ENCODE results near the gene WDR83.
"Not testable (repeated sequence)": the region's sequence is repeated elsewhere in the genome, so short reads cannot be mapped to it uniquely, and the experiment has no call there.

The WDR83 gene

DNA sequence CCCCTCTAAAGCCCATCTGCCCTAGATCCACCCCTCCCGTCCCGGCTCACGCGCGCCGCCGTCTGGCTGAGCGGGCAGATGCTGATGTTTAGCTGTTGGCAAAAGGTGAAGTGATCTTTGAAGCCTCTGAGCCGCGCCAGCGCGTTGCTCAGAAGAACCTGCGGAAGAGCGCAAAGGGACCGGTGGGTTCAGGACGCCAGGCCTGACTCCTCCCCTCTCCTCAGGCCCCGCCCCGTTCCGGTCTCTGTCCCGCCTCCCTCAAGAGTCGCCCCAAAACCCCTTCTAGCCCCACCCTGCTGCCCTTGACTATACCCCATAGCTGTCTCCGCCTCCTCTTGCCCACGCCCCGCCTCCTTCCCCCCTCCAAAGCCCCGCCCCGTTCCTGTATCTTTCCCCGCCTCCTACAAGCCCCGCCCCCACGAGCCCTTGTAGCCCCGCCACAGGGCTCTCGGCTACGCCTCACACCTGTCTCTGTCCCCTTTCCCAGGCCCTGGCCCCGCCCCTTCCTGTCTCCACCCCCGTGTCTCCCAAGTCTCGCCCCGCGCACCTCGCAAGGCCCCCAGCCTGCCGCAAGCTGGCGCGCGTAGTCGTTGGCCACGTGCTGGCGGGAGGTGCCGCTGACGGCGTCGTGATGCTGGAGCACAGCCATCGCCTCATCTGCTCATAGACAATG, 9.6 kb upstream of the WDR83 start:
- DNase-seq (ENCODE audit: low spot score), result no peak

DNA sequence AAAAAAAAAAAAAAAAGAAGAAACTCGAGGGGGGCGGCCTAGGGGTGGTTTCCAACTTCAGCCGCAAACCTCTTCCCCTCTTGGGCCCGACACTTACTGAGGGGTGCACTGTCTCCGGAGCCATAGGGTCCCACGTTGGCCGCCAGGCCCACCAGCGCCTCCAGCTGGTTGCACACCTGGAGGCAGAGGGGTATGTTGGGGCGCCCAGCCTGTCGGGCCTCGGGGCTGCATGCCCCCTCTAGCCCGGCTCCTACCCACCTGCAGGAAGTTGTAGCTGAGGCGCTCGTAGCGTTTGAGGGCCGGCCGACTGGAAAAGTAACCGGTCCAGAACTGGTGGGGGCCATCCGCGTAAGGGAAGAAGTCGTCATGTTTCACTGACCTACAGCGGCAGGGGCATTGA, 8.6 kb upstream of the WDR83 start:
- DNase-seq (ENCODE audit: low spot score), result no peak

DNA sequence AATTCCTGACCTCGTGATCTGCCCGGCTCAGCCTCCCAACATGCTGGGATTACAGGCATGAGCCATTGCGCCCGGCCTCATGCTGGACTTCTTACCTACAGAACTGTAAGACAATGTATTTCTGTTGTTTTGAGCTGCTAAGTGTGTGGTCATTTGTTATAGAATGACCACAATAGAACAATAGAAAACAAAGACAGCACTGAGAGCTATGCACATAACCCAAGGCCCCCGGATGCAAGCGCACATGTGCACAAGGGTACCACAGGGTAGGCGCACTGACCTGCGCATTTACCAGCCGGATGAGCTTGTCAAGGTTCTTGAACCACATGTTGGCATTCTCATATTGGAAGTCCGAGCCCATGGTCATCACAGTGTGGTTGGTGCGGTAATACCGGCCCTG, 5.6 kb upstream of the WDR83 start:
- no peak for DNase-seq (ENCODE audit: low spot score)

DNA sequence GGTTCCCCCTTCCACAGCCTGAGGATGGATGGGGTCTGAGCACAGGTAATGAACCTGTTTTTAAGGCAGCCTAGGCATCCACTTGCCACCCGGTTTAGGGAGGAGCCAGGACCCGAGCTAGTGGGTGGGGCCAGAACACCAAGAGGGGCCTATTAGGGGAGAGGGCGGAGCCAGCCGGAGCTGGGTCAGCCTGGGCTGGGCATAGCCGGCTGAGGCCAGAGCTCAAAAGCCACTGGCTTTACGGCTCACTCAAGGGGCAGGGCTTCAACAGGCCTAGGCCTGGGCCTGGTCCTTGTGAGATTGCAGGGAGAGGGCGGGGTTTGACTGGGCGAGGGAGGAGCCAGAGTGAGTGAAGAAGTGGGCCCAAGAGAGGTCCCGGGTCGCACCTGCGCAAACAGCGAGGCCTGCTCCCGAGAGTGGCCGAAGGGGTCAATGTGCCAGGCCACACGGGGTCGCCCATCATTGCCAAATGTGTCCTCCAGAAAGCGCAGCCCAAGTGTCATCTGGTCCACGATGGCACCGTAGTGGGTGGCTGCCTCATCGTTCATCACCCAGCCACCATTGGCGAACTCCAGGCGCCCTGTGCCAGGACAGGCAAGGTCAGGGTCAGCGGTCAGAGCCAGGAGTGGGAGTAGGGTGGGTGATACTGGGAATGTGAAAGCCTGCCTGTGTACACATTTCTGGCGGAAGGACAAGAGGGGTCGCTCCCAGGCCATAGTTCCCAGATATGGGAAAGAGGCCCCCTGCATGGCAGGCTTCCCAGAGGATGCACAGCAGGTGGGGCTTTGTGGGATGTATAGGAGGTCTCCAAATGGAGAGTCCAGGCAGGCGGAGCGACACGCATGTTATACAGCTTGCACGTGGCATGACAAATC, 2.0 kb upstream of the WDR83 start:
- no peak for DNase-seq (ENCODE audit: low spot score)

DNA sequence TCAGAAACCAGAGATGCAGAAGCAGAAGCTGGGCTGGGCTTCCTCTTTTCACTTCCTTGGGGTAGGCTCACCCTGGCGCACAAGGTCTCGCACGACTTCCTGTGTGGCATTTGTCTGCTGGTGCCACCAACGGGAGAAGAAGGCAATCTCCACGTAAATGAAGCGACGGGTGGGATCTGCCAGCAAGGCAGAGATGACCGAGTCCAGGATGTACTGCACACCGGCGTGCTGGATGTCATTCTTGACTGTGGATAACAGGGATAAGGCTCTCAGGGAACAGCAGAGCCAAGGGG, 1.4 kb upstream of the WDR83 start:
- DNase-seq (ENCODE audit: low spot score), result no peak

DNA sequence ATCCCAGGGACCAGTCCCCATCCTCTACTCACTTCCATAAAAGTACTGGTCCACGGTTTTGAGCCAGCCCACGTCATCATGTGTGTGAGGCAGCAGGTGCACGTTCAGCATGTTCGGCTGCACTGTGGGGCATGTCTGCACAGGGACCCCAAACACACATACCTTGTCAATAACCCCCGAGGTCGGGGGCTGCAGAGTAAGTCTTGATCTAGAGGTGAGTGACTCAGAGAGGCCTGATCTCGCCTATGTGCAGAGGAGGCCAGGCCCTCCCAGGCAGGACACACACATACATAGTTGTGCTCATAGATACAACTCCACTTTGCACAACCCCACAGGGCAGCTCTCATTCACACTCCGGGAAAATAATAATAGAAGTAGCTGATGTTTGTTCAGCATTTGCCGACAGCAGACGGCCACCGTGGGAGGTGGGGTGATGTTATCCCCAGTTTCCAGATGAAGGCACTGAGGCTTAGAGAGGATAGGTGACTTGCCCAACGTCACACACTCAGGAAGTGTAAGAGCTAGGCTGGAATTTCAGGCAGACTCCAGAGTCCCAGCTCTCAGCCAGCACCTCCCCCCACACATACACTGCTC, 839 bp upstream of the WDR83 start:
- no peak for DNase-seq (ENCODE audit: low spot score)

DNA sequence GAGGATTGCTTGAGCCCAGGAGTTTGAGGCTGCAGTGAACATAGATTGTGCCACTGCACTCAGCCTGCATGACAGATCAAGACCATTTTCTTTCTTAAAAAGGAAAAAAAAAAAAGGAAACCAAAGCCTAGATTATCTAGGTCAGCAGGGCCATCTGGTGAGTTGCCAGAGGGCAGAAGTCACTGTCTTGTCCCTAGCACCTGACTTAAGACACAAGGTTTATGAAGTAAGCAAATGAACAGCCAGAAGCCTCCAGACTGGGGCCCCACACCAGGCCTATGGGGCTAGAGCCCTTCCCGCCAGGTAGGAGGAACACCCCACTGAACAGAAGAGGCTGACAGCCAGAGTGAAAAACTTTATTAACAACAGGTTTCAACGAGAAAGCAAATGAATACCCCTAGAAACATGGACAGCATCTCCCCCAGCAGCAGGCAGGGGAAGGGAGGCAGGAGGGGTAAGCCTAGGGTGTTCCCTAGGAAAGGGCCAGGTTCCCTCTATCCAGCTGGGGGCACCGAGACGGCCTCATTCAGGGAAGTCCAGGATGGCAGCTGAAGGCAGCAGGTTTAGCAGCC, 1.2 kb downstream of the WDR83 start:
- no peak for DNase-seq (ENCODE audit: low spot score)

DNA sequence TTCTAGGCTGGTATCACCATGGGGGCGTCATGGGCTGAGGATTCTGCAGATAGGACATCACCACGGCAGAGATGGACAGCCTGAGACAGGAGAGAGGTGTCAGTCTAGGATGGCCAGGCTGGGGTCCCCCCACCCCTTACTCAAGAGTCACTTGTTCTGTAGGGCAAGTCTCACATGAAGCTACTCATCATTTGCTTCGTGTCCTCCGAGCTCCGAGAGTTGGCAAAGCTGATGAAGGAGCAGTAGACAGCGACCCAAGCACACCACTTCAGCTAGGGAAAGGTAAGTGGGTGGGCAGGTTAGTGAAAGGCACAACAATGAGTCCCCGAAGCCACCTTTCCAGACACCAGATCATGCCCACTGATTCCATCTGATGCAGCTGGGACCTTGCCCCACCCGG, 1.7 kb downstream of the WDR83 start:
- no peak for DNase-seq (ENCODE audit: low spot score)

DNA sequence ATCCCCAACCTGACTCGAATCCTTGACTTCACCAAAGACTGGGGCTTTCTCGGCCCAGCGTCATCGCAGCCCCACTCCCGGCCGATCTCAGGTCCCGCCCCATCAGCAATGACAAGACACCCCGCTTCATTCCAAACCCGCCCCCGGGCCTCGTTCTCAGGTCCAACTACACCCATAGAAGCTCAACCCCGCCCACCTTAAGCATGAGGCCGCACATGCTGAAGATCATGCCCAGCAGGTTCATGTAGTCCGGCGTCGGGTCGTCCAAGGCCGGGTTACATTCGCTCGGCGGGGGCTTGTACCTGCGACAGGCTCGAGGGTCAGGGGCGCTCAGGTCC, 2.3 kb downstream of the WDR83 start:
- no peak for DNase-seq (ENCODE audit: low spot score)

DNA sequence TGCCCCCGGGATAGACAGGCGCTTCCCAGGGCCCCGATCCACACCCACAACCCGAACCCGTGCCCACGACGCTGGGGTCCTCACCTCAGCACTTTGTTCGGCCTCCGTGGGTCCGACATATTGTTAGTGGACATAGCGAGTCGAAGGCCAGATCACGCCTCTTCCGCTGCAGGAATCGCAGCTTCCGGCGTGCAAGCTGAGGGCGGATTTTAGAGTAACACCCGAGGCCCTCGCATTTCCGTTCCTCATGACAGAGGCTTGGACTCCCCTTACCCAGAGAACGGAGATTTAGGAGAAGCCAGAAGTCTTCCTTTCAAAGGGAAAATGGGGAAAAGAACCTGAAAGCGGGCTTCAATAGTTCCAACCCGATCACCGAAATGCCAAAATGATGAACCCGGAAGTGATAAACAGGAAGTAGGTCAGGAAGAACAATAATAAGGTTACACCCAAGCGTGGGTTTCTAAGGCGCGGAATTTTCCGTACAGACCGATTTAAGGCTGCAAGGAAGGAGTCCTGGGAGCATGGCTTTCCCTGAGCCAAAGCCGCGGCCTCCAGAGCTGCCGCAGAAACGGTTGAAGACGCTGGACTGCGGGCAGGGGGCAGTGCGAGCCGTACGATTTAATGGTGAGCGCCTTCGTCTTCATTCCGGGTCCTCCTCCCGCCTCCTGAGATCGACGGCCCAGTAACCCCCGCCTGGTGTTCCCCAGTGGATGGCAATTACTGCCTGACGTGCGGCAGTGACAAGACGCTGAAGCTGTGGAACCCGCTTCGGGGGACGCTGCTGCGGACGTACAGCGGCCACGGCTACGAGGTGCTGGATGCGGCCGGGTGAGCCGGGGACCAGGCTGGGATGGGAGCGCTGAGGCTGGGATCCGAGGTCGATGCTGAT, 2.9 kb downstream of the WDR83 start:
- peak; percentile 89 for DNase-seq (ENCODE audit: low spot score)

DNA sequence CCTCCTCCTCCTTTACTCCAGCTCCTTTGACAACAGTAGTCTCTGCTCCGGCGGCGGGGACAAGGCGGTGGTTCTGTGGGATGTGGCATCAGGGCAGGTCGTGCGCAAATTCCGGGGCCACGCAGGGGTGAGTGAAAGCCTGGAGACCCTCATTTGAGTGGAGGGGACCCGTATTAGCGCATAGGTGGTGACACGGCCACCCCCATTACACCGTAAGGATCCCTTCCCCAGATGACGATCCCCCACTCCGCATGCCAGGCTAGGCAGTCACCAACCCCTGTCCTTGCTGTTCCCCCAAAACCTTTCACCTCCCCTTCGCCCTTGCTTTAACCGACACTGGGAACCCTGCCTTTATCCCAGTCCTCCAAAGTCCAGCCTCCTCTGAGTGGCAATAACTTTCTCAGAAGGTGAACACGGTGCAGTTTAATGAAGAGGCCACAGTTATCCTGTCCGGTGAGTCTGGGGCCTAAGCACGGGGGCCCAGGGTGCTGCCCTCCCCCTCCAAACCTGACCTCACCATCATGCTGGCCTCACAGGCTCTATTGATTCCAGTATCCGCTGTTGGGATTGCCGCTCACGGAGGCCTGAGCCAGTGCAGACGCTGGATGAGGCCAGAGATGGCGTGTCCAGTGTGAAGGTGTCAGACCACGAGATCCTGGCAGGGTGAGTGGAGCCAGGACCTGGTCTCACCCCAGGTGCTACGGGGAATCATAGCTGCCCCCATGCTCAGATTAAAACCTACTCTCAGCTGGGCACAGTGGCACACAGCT, 3.7 kb downstream of the WDR83 start:
- DNase-seq (ENCODE audit: low spot score), result no peak

DNA sequence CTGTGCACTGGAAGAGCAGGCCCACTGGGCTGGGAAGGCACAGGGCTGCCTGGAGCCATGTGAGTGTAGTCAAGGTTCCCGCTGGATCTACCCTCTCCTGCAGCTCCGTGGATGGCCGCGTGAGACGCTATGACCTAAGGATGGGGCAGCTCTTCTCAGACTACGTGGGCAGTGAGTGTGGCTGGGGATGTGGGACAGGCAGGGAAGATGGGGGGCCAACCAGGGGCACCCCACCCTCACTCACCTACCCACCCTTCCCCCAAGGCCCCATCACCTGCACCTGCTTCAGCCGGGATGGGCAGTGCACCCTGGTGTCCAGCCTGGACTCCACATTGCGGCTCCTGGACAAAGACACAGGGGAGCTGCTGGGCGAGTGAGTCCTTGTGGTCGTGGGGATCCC, 6.1 kb downstream of the WDR83 start:
- DNase-seq (ENCODE audit: low spot score), result no peak

DNA sequence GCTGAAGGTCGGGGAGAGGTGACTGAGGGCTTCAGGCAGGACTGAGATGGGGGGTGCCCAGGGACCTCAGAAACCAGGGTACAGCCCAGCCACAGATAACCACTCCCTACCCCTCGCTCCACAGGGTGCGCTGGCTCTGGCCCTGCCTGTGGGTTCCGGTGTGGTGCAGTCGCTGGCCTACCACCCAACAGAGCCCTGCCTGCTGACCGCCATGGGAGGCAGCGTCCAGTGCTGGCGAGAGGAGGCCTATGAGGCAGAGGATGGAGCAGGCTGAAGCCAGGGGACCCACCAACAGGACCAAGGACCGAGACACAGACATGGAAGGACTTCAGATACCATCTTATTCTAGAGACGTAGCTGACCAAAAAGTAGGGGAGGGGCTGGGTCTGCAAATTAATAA, 8.8 kb downstream of the WDR83 start:
- no peak for DNase-seq (ENCODE audit: low spot score)

DNA sequence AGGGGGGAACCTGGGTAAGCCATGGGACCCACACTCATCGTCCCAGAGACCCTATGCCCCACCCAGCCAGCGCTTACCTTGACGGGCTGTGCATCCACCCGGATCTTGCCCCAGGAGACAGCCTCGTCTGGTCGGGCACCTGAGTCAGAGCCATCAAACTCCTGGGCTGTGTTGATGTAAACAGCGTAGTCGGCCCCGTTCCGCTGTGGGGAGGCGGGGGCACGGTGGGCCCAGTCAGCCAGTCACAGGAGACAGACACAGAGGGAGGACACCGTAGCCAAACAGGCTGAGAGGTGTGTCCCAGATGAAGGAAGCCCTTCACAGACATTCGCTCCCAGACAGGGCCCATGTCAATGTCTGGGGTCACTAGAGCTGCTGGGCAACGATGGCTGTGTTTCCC, 9.3 kb downstream of the WDR83 start:
- no peak for DNase-seq (ENCODE audit: low spot score)

DNA sequence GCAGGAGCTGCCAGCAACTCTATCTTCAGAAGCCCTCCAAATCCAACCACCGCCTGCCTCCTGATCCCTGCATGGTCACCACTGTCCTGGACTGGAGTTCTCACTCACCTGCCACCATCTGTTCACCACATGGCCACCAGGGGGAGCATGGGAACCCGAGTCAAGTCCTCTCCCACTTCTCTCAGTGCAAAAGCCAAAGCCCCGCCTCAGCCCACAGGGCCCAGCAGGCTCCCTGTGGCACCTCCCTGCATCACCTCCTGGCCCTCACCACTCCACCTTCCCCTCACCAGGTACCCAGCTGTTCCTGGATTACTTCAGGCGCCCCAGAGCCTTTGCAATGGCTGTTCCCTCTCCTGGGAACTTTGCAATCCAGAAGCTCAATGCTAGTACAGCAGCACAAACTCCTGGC, 9.8 kb downstream of the WDR83 start:
- peak; percentile 83 for DNase-seq (ENCODE audit: low spot score)

DNA sequence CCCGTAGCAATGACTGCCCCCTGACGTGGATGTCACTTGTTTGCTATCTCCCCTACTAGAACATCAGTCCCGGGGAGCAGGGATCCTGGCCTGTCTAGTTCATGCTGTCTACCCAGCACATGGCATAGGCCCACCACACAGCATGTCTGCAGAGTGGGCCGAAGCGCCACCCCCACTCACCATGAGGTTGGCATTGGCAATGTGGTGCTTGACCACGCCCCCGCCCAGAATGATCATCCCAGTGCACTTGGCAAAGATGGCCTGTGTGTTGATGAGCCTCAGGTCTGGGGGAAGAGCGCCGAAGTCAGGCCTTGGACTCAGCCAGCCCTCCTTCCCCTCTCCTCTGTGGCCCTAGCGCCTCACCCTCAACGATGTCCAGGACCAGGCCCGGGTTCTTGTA, 10.3 kb downstream of the WDR83 start:
- DNase-seq (ENCODE audit: low spot score), result no peak

DNA sequence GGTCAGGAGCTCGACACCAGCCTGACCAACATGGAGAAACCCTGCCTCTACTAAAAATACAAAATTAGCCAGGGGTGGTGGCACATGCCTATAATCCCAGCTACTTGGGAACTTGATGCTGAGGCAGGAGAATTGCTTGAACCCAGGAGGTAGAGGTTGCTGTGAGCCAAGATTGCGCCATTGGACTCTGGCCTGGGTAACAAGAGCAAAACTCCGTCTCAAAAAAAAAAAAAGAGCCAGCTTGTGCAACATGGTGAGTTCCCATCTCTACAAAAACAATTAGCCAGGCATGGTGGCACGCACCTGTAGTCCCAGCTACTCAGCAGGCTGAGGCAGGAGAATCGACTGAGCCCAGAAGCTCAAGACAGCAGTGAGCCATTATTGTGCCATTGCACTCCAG, 11.4 kb downstream of the WDR83 start:
- not testable (repeated sequence) for DNase-seq (ENCODE audit: low spot score)

DNA sequence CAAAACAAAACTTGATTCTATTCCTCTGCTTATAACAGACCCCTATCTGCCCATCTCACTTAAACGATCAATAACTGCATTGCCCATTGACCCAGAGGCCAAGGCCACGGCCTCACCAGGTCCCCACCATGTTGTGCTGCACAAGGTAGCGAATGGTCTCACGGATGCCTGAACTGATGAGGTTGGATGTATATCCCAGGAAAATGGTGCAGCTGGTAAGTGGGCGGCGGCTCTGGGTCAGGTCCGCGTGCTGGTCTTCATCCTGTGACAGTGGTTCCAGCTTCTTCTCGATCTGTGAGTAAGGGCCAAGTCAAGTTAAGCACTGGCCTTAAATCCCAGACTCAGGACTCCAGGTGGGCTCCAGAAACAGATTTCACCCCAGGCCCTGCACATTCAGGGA, 13.4 kb downstream of the WDR83 start:
- no peak for DNase-seq (ENCODE audit: low spot score)

DNA sequence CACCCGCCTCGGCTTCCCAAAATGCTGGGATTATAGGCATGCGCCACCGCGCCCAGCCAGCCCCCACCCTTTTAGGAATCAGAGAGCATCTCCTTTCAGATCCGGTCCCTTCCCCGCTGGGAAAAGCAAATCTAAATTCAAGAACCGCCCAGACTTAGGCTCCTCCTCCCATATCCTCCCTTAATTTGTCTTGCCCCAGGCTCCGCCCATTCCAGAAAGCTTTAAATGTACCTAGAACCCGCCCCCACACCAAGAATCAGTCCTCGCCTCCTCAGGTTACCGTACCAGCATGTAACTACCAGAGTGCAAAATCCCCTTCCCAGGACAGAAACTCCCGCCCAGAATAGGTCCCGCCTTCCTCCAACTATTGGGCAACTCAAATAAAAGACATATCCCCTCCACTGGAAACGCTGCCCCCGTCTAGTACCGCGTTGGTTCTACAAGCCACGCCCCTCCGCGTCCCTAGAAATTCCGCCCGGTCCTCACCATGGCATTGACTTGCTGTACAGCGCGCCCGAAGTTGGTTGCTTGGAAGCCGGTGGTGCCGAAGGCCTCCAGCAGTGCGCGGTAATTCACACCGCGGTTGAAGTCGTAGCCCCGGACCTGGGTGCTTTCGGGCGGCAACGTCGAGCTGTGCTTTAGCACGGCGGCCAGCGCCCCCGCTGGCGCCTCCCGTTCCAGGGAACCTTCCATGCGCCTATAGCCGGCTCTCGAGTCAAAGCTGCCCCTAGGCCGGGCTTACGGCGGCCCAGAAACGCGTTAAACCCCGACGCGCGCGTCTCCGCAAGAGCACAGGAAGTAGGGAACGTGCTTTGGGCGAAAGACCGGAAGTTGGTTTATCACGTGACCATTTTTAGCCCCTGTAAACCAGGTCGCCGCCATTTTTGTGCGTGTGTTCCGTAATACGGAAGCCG, 14.7 kb downstream of the WDR83 start, which contains the start of gene DHPS:
Gene DHPS, minus strand, starts transcription at position 807 of the 914 bp plus-strand sequence. Its CDS starts 114 bp downstream, at position 693.
- DNase-seq (ENCODE audit: low spot score), result peak; percentile 89

DNA sequence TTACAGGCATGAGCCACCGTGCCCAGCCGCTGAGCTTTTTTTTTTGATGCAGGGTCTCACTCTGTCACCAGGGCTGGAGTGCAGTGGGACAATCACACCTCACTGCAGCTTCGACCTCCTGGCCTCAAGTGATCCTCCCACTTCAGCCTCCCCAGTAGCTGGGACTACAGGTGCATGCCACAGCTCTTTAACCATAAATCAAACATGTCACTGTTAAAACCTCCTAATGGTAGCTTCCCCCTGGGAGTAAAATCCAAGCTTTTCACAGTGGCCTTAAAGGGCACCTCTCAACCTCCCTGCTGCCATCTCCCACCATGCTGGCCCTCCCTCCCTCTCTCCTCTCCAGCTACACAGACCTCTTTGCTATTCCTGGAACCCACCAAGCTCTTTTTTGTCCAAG, 19.2 kb downstream of the WDR83 start:
- no peak for DNase-seq (ENCODE audit: low spot score)

Data from left forelimb (tissue), 1 donor.